M059J (cell line): ENCODE data around the gene POLR2L. TPM values are rescaled to one million over a fixed set of nuclear protein-coding genes. Genes with fewer than 3 reads are reported as not detected.
A peak's percentile ranks its signal among the peaks of the same experiment; 100 is the strongest.

Experiments
- DNase-seq: peaks from one replicate; pipeline ENCODE4 v3.0.0-alpha.2; 2012; ENCODE audit warnings: low read depth
- total RNA-seq: library from RNA; depleted of rRNA; stranded (reverse); fragments of >200 nt; shearing (Covaris generic); gene quantifications from 2 replicates; pipeline ENCODE4 v1.2.3, GENCODE V29; 2014

The POLR2L gene
- total RNA-seq, 1 experiment from 2014 or later, result 147 TPM

- no peak for DNase-seq
Observed at GRCh38 chr11:838441-839279, 3.7 kb downstream of the POLR2L start.

GRCh38 chr11:837990-838307, 4.4 kb downstream of the POLR2L start:
- no peak for DNase-seq

GRCh38 chr11:837189-837989, 4.9 kb downstream of the POLR2L start:
- DNase-seq, result no peak

- DNase-seq, result no peak
Observed at GRCh38 chr11:836700-837099, 5.6 kb downstream of the POLR2L start.

GRCh38 chr11:836274-836673, 6.1 kb downstream of the POLR2L start:
- DNase-seq, result no peak

GRCh38 chr11:834371-835316, 7.7 kb downstream of the POLR2L start:
- DNase-seq, result peak; percentile 97

GRCh38 chr11:833849-834311, 8.4 kb downstream of the POLR2L start:
- DNase-seq, result no peak

GRCh38 chr11:833114-833791, 9.1 kb downstream of the POLR2L start:
- DNase-seq, result peak; percentile 62

GRCh38 chr11:832529-833113, 9.7 kb downstream of the POLR2L start, which contains the start of gene CD151:
CD151 (plus strand) TSS chr11:832952; CDS start chr11:836070, 3,118 bp downstream.
- DNase-seq, result peak; percentile 62

- DNase-seq, result no peak
Observed at GRCh38 chr11:831961-832528, 10.3 kb downstream of the POLR2L start.

GRCh38 chr11:831118-831864, 11.0 kb downstream of the POLR2L start:
- peak; percentile 75 for DNase-seq

- DNase-seq, result peak; percentile 79
Observed at GRCh38 chr11:830295-831117, 11.8 kb downstream of the POLR2L start.

GRCh38 chr11:829847-830294, 12.5 kb downstream of the POLR2L start:
- no peak for DNase-seq

GRCh38 chr11:829176-829846, 13.0 kb downstream of the POLR2L start:
- peak; percentile 91 for DNase-seq

- no peak for DNase-seq
Observed at GRCh38 chr11:828506-829175, 13.7 kb downstream of the POLR2L start.

GRCh38 chr11:827897-828192, 14.5 kb downstream of the POLR2L start, which contains the start of gene CRACR2B:
CRACR2B (plus strand) TSS chr11:827919; CDS start chr11:828608, 689 bp downstream.
- DNase-seq, result no peak

- no peak for DNase-seq
Observed at GRCh38 chr11:827146-827896, 15.0 kb downstream of the POLR2L start.
